Keratinocyte (primary cell): ENCODE data around the gene MEGF10.

Experiments
- EZH2 ChIP-seq: IDR thresholded peaks from one replicate; pipeline ENCODE4 v1.6.1; 2012; ENCODE audit warnings: inconsistent platforms, mild to moderate bottlenecking, low read length, moderate library complexity
- TF ChIP-seq, protein P1 (sequence below), 3 experiments: IDR thresholded peaks in 1 of 3; conservative IDR thresholded peaks in 1 of 3; optimal IDR thresholded peaks in 1 of 3; 2 replicates in 2 of 3; 3 replicates in 1 of 3; pipeline versions ENCODE3 to v1.5.1; 2011; ENCODE audit warnings: low read length in 3 of 3, mild to moderate bottlenecking in 3 of 3, moderate library complexity in 2 of 3, control low read depth in 1 of 3, inconsistent platforms in 1 of 3; ENCODE audit not compliant: insufficient read depth in 2 of 3; ENCODE audit errors: extremely low read depth in 1 of 3

GRCh38 chr5:127423173-127423798, 132.7 kb downstream of the MEGF10 start:
- no peak for TF ChIP-seq EZH2
- TF ChIP-seq, protein P1, sequence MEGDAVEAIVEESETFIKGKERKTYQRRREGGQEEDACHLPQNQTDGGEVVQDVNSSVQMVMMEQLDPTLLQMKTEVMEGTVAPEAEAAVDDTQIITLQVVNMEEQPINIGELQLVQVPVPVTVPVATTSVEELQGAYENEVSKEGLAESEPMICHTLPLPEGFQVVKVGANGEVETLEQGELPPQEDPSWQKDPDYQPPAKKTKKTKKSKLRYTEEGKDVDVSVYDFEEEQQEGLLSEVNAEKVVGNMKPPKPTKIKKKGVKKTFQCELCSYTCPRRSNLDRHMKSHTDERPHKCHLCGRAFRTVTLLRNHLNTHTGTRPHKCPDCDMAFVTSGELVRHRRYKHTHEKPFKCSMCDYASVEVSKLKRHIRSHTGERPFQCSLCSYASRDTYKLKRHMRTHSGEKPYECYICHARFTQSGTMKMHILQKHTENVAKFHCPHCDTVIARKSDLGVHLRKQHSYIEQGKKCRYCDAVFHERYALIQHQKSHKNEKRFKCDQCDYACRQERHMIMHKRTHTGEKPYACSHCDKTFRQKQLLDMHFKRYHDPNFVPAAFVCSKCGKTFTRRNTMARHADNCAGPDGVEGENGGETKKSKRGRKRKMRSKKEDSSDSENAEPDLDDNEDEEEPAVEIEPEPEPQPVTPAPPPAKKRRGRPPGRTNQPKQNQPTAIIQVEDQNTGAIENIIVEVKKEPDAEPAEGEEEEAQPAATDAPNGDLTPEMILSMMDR (optimal IDR thresholded peaks at IDR 0.05 in 1 of 3, IDR thresholded peaks at IDR 0.05 in 1 of 3, conservative IDR thresholded peaks at IDR 0.05 in 1 of 3; ENCODE audit: extremely low read depth in 1 of 3, insufficient read depth in 2 of 3, low read length in 3 of 3) = no peak
